H9 (cell line): ENCODE data around the gene OR11G2. TPM values are rescaled to one million over a fixed set of nuclear protein-coding genes. Genes with fewer than 3 reads are reported as not detected.

Experiments
- DNase-seq: peaks from one replicate; pipeline ENCODE4 v3.0.0-alpha.2; 2017
- H2AFZ ChIP-seq: one replicate; pipeline ENCODE4 v1.6.1; 2013; ENCODE audit warnings: mild to moderate bottlenecking, low read length, control low read depth, moderate library complexity
- H2AK5ac ChIP-seq: 2 replicates; pipeline ENCODE4 v1.6.1; 2013; ENCODE audit warnings: low read length, control low read depth, mixed read lengths; ENCODE audit not compliant: insufficient read length
- H2BK120ac ChIP-seq: one replicate; pipeline ENCODE4 v1.6.1; 2013; ENCODE audit warnings: low read depth, mild to moderate bottlenecking, low read length, control low read depth, inconsistent platforms; ENCODE audit not compliant: poor library complexity, severe bottlenecking
- H2BK12ac ChIP-seq: 2 replicates; pipeline ENCODE4 v1.6.1; 2013; ENCODE audit warnings: low read length, control low read depth, mixed read lengths, low read depth; ENCODE audit not compliant: insufficient read length
- H2BK15ac ChIP-seq: 2 replicates; pipeline ENCODE4 v1.6.1; 2013; ENCODE audit warnings: low read depth, low read length, control low read depth
- H2BK20ac ChIP-seq: one replicate; pipeline ENCODE4 v1.6.1; 2013; ENCODE audit warnings: low read depth, mild to moderate bottlenecking, low read length, control low read depth, inconsistent platforms; ENCODE audit not compliant: poor library complexity, severe bottlenecking
- H2BK5ac ChIP-seq: 2 replicates; pipeline ENCODE4 v1.6.1; 2013; ENCODE audit warnings: low read length, control low read depth, mixed read lengths; ENCODE audit not compliant: insufficient read length
- H3K14ac ChIP-seq: 2 replicates; pipeline ENCODE4 v1.6.1; 2013; ENCODE audit warnings: low read length, control low read depth; ENCODE audit not compliant: insufficient read depth
- H3K18ac ChIP-seq: 2 replicates; pipeline ENCODE4 v1.6.1; 2013; ENCODE audit warnings: low read depth, mild to moderate bottlenecking, mixed read lengths, low read length, control low read depth; ENCODE audit not compliant: insufficient read length
- H3K23ac ChIP-seq: 2 replicates; pipeline ENCODE4 v1.6.1; 2013; ENCODE audit warnings: low read length, control low read depth, mixed read lengths, low read depth; ENCODE audit not compliant: insufficient read length
- H3K23me2 ChIP-seq: 2 replicates; pipeline ENCODE4 v1.6.1; 2013; ENCODE audit warnings: low read depth, mild to moderate bottlenecking, mixed read lengths, low read length, control low read depth; ENCODE audit not compliant: insufficient read length, poor library complexity, severe bottlenecking
- H3K27ac ChIP-seq: 2 replicates; pipeline ENCODE4 v1.5.1; 2013; ENCODE audit warnings: low read length, control low read depth, mixed read lengths, low read depth; ENCODE audit not compliant: insufficient read length
- H3K27me3 ChIP-seq: 2 replicates; pipeline ENCODE4 v1.6.1; 2013; ENCODE audit warnings: low read length, control low read depth, inconsistent platforms; ENCODE audit not compliant: insufficient read depth
- H3K4ac ChIP-seq: 2 replicates; pipeline ENCODE4 v1.6.1; 2013; ENCODE audit warnings: low read depth, mild to moderate bottlenecking, control low read depth, inconsistent platforms, low read length, moderate library complexity
- H3K4me1 ChIP-seq: 2 replicates; pipeline ENCODE4 v1.6.1; 2013; ENCODE audit warnings: low read length, control low read depth, inconsistent platforms; ENCODE audit not compliant: insufficient read depth
- H3K4me2 ChIP-seq: 2 replicates; pipeline ENCODE4 v1.6.1; 2013; ENCODE audit warnings: low read length, control low read depth, mixed read lengths; ENCODE audit not compliant: insufficient read length, insufficient read depth
- H3K56ac ChIP-seq: 2 replicates; pipeline ENCODE4 v1.6.1; 2013; ENCODE audit warnings: low read depth, mild to moderate bottlenecking, mixed read lengths, low read length, control low read depth; ENCODE audit not compliant: insufficient read length
- H3K79me1 ChIP-seq: 2 replicates; pipeline ENCODE4 v1.6.1; 2013; ENCODE audit warnings: low read depth, mild to moderate bottlenecking, moderate library complexity, low read length, control low read depth, inconsistent platforms; ENCODE audit not compliant: insufficient read depth, poor library complexity, severe bottlenecking
- H3K79me2 ChIP-seq: 2 replicates; pipeline ENCODE4 v1.6.1; 2013; ENCODE audit warnings: low read length, control low read depth, inconsistent platforms; ENCODE audit not compliant: insufficient read depth
- H3K9ac ChIP-seq: 2 replicates; pipeline ENCODE4 v1.6.1; 2013; ENCODE audit warnings: low read length, control low read depth, mixed read lengths; ENCODE audit not compliant: insufficient read length; ENCODE audit errors: extremely low read depth
- H3K9me3 ChIP-seq: one replicate; pipeline ENCODE4 v1.6.1; 2013; ENCODE audit warnings: low read depth, low read length, inconsistent platforms; ENCODE audit not compliant: control insufficient read depth
- H3T11ph ChIP-seq: one replicate; pipeline ENCODE4 v1.6.1; 2013; ENCODE audit warnings: mild to moderate bottlenecking, low read length, control low read depth, inconsistent platforms
- H4K20me1 ChIP-seq: one replicate; pipeline ENCODE4 v1.6.1; 2013; ENCODE audit not compliant: control insufficient read depth, insufficient read length, insufficient read depth
- H4K5ac ChIP-seq: 2 replicates; pipeline ENCODE4 v1.6.1; 2013; ENCODE audit warnings: low read depth, mild to moderate bottlenecking, mixed read lengths, low read length, control low read depth; ENCODE audit not compliant: insufficient read length
- H4K8ac ChIP-seq: replicated peaks from 2 replicates; pipeline ENCODE4 v1.6.1; 2013; ENCODE audit warnings: low read length, control low read depth, mixed read lengths, low read depth; ENCODE audit not compliant: insufficient read length
- H4K91ac ChIP-seq: 2 replicates; pipeline ENCODE4 v1.6.1; 2013; ENCODE audit warnings: low read depth, mild to moderate bottlenecking, moderate library complexity, mixed read lengths, low read length, control low read depth; ENCODE audit not compliant: insufficient read length
- H3K27ac Mint-ChIP-seq, 3 experiments: 2 replicates in 2 of 3; 3 replicates in 1 of 3; pipeline ENCODE4 v1.8.0; 2020 to 2021; ENCODE audit warnings: mixed read lengths in 3 of 3, mild to moderate bottlenecking in 1 of 3, moderate library complexity in 1 of 3
- H3K27me3 Mint-ChIP-seq: 2 replicates; pipeline ENCODE4 v1.8.0; 2021; ENCODE audit warnings: low read depth, mild to moderate bottlenecking, moderate library complexity, mixed read lengths
- H3K36me3 Mint-ChIP-seq, 3 experiments: 2 replicates in 2 of 3; 3 replicates in 1 of 3; pipeline ENCODE4 v1.8.0; 2020 to 2021; ENCODE audit warnings: low read depth in 3 of 3, mixed read lengths in 3 of 3; ENCODE audit not compliant: insufficient read depth in 1 of 3
- H3K4me1 Mint-ChIP-seq, 2 experiments: 2 replicates each; pipeline ENCODE4 v1.8.0; 2020; ENCODE audit warnings: mixed read lengths in 2 of 2
- H3K4me3 Mint-ChIP-seq, 2 experiments: 2 replicates in 1 of 2; 3 replicates in 1 of 2; pipeline ENCODE4 v1.8.0; 2020 to 2021; ENCODE audit warnings: mild to moderate bottlenecking in 2 of 2, mixed read lengths in 2 of 2, moderate library complexity in 1 of 2
- H3K9me3 Mint-ChIP-seq, 2 experiments: 2 replicates in 1 of 2; 3 replicates in 1 of 2; pipeline ENCODE4 v1.8.0; 2020; ENCODE audit warnings: mild to moderate bottlenecking in 2 of 2, mixed read lengths in 2 of 2, moderate library complexity in 1 of 2
- WGBS: extraction: QIAGEN DNeasy Blood & Tissue Kit; methylation state at CpG from one replicate; pipeline ENCODE4 v1.1.7; 2013; ENCODE audit warnings: missing lambda C conversion rate, low lambda C conversion rate, mixed read lengths; ENCODE audit not compliant: insufficient read length; ENCODE audit errors: extremely low coverage; 5-methylcytosine and 5-hydroxymethylcytosine counted together
- total RNA-seq: library from RNA; stranded (reverse); gene quantifications from 2 replicates; pipeline ENCODE4 v1.2.1, GENCODE V29; 2021
- TF ChIP-seq, protein P1 (sequence below): fragments of 200-600 bp; sonication (generic); conservative IDR thresholded peaks from 3 replicates; pipeline ENCODE4 v1.8.0; 2021; ENCODE audit warnings: antibody characterized with exemption, mild to moderate bottlenecking

OR11G2 gene
- total RNA-seq, 1 experiment from 2014 or later: not detected

DNA sequence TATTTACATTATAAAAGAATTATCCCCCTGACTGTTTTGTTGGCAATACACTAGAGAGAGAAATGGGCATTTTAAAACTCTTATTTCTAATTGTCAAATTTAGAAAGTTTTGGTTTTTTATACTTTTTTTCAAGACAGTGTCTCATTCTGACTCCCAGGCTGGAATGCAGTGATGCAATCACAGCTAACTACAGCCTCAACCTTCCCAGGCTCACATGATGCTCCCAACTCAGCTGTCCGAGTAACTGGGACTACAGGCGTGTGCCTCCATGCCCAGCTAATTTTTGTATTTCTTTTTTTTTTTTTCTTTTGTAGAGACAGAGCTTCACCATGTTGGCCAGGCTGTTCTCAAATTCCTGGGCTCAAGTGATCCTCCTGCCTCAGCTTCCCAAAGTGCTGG is 24.5 kb downstream of the OR11G2 start:
- TF ChIP-seq, protein P1, sequence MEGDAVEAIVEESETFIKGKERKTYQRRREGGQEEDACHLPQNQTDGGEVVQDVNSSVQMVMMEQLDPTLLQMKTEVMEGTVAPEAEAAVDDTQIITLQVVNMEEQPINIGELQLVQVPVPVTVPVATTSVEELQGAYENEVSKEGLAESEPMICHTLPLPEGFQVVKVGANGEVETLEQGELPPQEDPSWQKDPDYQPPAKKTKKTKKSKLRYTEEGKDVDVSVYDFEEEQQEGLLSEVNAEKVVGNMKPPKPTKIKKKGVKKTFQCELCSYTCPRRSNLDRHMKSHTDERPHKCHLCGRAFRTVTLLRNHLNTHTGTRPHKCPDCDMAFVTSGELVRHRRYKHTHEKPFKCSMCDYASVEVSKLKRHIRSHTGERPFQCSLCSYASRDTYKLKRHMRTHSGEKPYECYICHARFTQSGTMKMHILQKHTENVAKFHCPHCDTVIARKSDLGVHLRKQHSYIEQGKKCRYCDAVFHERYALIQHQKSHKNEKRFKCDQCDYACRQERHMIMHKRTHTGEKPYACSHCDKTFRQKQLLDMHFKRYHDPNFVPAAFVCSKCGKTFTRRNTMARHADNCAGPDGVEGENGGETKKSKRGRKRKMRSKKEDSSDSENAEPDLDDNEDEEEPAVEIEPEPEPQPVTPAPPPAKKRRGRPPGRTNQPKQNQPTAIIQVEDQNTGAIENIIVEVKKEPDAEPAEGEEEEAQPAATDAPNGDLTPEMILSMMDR: no peak
- H3K9me3 Mint-ChIP-seq: peaks cover 83 to 88% of the 10 kb centered on the region in 2 experiments
- H3K9me3 ChIP-seq: peaks cover 47% of the 10 kb centered on the region
- H3K36me3 Mint-ChIP-seq: peaks cover 9 to 25% (median 20%) of the 10 kb centered on the region in 3 experiments; a peak in 6 of 7 replicates
- no peak overlapping the region for H2AFZ ChIP-seq
- no peak overlapping the region for H2BK15ac ChIP-seq
- H3K56ac ChIP-seq: no peak overlapping the region
- H3K4me2 ChIP-seq: no peak overlapping the region
- H3K18ac ChIP-seq: no peak overlapping the region
- H3K79me1 ChIP-seq: no peaks in the 10 kb centered on the region
- no peak overlapping the region for H3K4ac ChIP-seq
- no peak overlapping the region for H2AK5ac ChIP-seq
- no peaks in the 10 kb centered on the region for H3K27me3 ChIP-seq
- no peak overlapping the region for H3K14ac ChIP-seq
- H4K20me1 ChIP-seq: no peaks in the 10 kb centered on the region
- no peak overlapping the region for H3K23ac ChIP-seq
- no peak for DNase-seq
- peaks cover 2% of the 10 kb centered on the region for H3K27me3 Mint-ChIP-seq
- H2BK20ac ChIP-seq: no peak overlapping the region
- no peak overlapping the region for H4K5ac ChIP-seq
- no peak overlapping the region for H3K27ac ChIP-seq
- WGBS: no CpG with 5 or more reads among the region's 2 CpGs
- H2BK5ac ChIP-seq: no peak overlapping the region
- H4K91ac ChIP-seq: no peak overlapping the region
- no peaks in the 10 kb centered on the region for H3K79me2 ChIP-seq
- H2BK12ac ChIP-seq: no peak overlapping the region
- no peak overlapping the region for H2BK120ac ChIP-seq
- no peak overlapping the region for H4K8ac ChIP-seq
- H3K9ac ChIP-seq: no peak overlapping the region
- no peak overlapping the region for H3K27ac Mint-ChIP-seq
- no peaks in the 10 kb centered on the region for H3K23me2 ChIP-seq
- no peak overlapping the region for H3K4me3 Mint-ChIP-seq
- no peak overlapping the region for H3T11ph ChIP-seq
- no peaks in the 10 kb centered on the region for H3K4me1 Mint-ChIP-seq
- H3K4me1 ChIP-seq: no peaks in the 10 kb centered on the region
